Fibroblast of villous mesenchyme (primary cell): ENCODE results near the gene RRBP1. TPM values are rescaled to one million over a fixed set of nuclear protein-coding genes. Genes with fewer than 3 reads are reported as not detected.

Experiments
- DNase-seq: peaks from one replicate; pipeline ENCODE4 v3.0.0-alpha.2; 2010; ENCODE audit warnings: low read depth
- H3K4me3 ChIP-seq: 2 replicates; pipeline ENCODE4 v1.5.1; 2011; ENCODE audit warnings: low read depth, mild to moderate bottlenecking, low read length
- CTCF ChIP-seq: IDR thresholded peaks from 2 replicates; pipeline ENCODE4 v1.5.1; 2012; ENCODE audit warnings: low read depth, mild to moderate bottlenecking, low read length; ENCODE audit not compliant: insufficient read depth
- total RNA-seq: library from RNA; depleted of rRNA; stranded (reverse); fragments of >200 nt; gene quantifications from 2 replicates; pipeline ENCODE4 v1.2.3, GENCODE V29; 2012

The RRBP1 gene
- total RNA-seq, 1 donor = 123 TPM

GRCh38 chr20:17626217-17627007, 55.6 kb downstream of the RRBP1 start:
- DNase-seq = no peak
- no peak overlapping the region for H3K4me3 ChIP-seq
- no peak for TF ChIP-seq CTCF

GRCh38 chr20:17625246-17626051, 56.6 kb downstream of the RRBP1 start:
- DNase-seq = no peak
- no peak overlapping the region for H3K4me3 ChIP-seq
- TF ChIP-seq CTCF = no peak

GRCh38 chr20:17624551-17625245, 57.3 kb downstream of the RRBP1 start:
- no peak for DNase-seq
- TF ChIP-seq CTCF = no peak
- no peak overlapping the region for H3K4me3 ChIP-seq

GRCh38 chr20:17624070-17624469, 58.0 kb downstream of the RRBP1 start:
- DNase-seq = no peak
- no peak overlapping the region for H3K4me3 ChIP-seq
- TF ChIP-seq CTCF = no peak

- no peak for DNase-seq
- no peak for TF ChIP-seq CTCF
Observed at GRCh38 chr20:17622851-17623508, 59.1 kb downstream of the RRBP1 start.

GRCh38 chr20:17622086-17622850, 59.8 kb downstream of the RRBP1 start:
- DNase-seq = no peak
- no peak overlapping the region for H3K4me3 ChIP-seq
- no peak for TF ChIP-seq CTCF

More at GRCh38 chr20:17622851-17623508, 59.1 kb downstream of the RRBP1 start:
- no peak overlapping the region for H3K4me3 ChIP-seq
